Skin epidermis (tissue), 12 donors: ENCODE data around the gene CUX1.
A peak's percentile ranks its signal among the peaks of the same experiment; 100 is the strongest.

Experiments
- H3K27ac ChIP-seq, 21 experiments: fragments of 200-600 bp; sonication (generic) in 11 of 21; one replicate each; pipeline ENCODE4 v1.5.0; 2020; ENCODE audit warnings: mild to moderate bottlenecking in 3 of 21, inconsistent platforms in 2 of 21, moderate library complexity in 2 of 21
- H3K4me3 ChIP-seq, 7 experiments: fragments of 200-600 bp; sonication (generic) in 2 of 7; one replicate each; pipeline ENCODE4 v1.5.0; 2020; ENCODE audit warnings: inconsistent platforms in 2 of 7, mild to moderate bottlenecking in 2 of 7, moderate library complexity in 1 of 7

CUX1 gene

GRCh38 chr7:102072636-102073209, 255.3 kb downstream of the CUX1 start:
- H3K4me3 ChIP-seq = no peak overlapping the region
- H3K27ac ChIP-seq = no peak overlapping the region

DNA sequence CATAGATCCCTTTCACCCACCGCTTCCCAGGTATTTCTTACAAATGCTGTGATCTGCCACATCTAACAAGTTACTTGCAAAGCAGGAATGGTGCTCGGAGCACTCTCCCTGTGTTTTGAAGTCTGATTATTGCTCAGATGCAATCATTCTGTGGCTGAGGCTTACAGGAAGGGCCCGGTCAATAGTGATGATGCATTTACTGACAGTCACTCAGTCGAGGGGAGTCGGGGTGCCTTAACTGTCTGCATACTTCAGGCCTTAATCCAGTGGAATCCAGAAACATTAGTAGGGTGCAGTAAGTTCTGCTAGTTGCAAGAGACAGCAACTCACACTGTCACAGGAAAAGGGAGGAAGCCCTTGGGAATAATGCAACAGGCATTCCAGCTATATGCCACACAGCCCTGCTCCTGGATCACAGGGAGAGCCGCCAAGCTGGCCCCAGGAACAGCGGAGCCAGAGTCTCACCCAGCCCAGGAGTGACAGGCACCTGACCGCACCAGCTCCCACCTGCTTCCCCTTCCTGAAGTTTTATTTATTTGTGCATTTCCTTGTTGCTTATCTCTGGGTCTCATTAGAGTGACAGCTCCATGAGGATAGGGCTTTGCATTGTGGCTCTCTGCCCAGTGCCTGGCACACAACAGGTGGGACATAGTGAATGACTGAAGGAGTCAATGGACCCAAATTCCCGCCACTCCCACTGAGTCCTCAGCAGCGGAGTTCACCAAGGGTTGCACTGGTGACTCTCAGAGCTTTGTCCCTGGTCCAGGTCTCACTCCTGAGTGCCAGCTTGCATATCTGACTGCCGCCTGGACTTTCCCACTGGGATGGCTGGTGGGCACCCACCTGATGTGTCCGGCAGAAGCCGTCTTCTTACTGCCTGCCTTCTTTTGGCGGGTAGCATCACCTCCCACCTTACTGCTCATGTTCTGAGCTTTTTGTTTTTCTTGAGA, 256.8 kb downstream of the CUX1 start:
- Histone ChIP-seq H3K27ac (no peak overlapping the region), H3K4me3 (no peak overlapping the region)

- Histone ChIP-seq H3K27ac (no peak overlapping the region), H3K4me3 (no peak overlapping the region)
Observed at GRCh38 chr7:102075126-102075525, 257.7 kb downstream of the CUX1 start.

DNA sequence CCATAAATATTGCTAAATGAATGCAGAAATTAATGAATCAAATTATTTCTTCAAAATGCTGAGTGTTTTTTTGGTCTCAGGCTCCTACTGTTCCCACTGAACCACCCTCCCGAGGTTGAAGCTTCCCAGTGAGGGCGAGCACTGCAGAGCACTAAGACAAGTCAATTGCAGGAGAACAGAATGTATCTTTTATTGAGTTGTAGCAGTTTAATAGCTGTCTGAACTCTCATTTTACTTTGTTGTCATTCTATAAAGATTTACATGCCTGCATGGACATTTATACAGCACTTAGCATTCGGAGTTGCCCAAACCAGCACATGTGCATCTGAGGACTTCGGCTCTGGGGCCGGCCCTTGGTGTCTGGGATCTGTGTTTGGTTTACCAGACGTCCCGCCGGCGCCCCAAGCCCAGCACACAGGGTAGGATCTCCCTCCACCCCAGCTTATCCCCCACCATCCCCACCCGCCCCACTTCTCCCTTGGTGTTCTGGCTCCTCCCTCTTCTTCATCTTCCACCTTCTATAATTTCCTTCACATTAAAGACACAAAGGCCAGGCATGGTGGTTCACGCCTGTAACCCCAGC, 258.2 kb downstream of the CUX1 start:
- H3K27ac ChIP-seq = no peak overlapping the region
- H3K4me3 ChIP-seq = no peak overlapping the region

GRCh38 chr7:102077081-102077480, 259.7 kb downstream of the CUX1 start:
- no peak overlapping the region for H3K27ac ChIP-seq
- H3K4me3 ChIP-seq = no peak overlapping the region

GRCh38 chr7:102079140-102080018, 262.0 kb downstream of the CUX1 start:
- no peak overlapping the region for H3K4me3 ChIP-seq
- peak overlapping the region in 1 of 21 experiments; percentile 9 for H3K27ac ChIP-seq

DNA sequence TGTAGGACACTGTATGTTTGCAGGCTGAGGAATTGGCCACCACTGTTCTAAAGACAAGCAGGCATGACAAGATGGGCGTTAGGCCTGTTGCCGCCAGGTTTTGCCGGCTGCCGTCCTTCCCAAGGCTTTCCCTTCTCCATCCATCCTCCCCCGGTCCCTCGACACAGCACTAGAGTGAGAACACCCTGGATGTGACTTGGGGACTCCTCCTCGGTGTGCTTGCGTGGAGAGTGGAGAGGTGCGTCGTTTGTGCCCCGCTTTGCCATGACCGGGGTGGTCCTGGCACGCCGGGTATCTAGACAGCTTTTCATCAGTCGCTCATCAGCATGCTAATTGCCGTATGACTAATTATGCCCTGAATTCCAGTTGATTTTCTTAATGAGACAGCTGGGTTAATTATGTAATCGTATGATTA, 262.6 kb downstream of the CUX1 start:
- Histone ChIP-seq H3K27ac (peak overlapping the region in 1 of 21 experiments; percentile 9), H3K4me3 (no peak overlapping the region)

- Histone ChIP-seq H3K27ac (no peak overlapping the region), H3K4me3 (no peak overlapping the region)
Observed at GRCh38 chr7:102080434-102081243, 263.2 kb downstream of the CUX1 start.

DNA sequence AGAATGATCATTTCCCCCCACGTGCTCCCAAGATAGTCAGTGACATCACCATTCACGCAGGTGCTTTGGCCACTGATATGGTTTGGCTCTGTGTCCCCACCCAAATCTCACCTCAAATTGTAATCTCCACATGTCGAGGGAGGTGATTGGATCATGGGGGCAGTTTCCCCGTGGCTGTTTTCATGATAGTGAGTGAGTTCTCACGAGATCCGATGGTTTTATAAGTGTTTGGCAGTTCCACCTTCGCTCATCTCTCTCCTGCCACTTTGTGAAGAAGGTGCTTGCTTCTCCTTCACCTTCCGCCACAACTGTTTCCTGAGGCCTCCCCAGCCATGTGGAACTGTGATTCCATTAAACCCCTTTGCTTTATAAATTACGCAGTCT, 263.8 kb downstream of the CUX1 start:
- Histone ChIP-seq H3K4me3 (no peak overlapping the region), H3K27ac (no peak overlapping the region)

- no peak overlapping the region for H3K4me3 ChIP-seq
- no peak overlapping the region for H3K27ac ChIP-seq
Observed at GRCh38 chr7:102082693-102083368, 265.4 kb downstream of the CUX1 start.

DNA sequence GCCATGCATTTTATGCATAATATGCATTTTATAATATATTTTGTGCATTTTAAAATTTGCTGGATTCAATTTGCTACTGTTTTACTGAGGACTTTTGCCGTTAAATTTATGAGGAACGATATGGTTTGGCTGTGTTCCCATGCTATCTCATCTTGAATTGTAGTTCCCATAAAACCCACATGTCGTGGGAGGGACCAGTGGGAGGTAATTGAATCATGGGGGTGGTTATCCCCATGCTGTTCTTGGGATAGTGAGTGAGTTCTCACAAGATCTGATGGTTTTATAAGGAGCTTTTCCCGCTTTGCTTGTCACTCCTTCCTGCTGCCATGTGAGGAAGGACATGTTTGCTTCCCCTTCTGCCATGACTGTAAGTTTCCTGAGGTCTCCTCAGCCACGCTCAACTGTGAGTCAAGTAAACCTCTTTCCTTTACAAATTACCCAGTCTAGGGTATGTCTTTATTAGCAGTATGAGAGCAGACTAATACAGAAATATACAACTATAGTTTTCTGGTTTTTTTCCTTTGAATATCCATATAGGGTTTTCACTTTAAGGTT, 267.9 kb downstream of the CUX1 start:
- Histone ChIP-seq H3K4me3 (no peak overlapping the region), H3K27ac (no peak overlapping the region)

DNA sequence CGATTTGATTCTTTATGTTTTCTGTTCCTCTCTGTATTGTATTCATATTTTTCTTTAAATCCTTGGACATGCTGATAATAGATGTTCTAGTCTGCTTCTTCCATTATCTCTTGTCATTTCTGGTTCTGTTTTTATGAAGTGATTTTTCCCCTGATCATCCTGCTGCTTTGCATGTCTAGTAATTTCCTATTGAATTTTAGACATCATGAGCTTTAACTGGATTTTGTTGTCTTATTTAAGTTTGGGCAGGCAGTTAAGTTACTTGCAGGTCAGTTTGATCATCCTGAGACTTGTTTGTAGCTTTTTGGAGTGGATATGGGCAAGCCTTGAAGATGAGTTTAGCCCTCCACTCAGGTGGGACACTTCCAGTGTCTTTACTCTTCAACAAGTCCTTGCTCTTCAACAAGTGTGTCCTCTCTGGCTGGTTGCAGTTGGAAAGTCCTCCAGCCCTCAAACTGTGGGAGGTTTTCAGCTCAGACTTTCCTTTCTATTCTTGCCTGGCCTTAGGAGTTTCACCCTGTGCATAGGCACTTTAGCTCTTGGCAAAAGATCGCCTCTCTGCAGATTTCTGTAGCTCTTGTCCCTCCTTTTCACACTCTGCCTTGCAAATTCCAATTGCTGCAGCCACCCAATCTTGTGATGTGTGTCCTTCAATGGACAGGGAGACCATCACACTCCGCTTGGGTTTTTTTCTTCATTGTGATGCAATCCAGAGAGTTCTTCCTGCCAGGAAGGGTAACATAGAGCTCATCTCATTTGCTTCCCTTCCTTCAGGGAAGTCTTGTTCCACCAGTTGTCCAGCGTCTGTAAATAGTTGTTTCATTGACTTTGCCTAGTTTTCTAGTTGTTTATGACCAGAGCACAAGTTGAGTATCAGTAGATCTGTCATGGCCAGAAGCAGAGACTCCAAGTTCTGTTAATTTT, 272.0 kb downstream of the CUX1 start:
- Histone ChIP-seq H3K4me3 (no peak overlapping the region), H3K27ac (no peak overlapping the region)

GRCh38 chr7:102093599-102094315, 276.3 kb downstream of the CUX1 start:
- Histone ChIP-seq H3K27ac (peak overlapping the region in 3 of 21 experiments; percentile 5 to 25 (median 5)), H3K4me3 (no peak overlapping the region)

DNA sequence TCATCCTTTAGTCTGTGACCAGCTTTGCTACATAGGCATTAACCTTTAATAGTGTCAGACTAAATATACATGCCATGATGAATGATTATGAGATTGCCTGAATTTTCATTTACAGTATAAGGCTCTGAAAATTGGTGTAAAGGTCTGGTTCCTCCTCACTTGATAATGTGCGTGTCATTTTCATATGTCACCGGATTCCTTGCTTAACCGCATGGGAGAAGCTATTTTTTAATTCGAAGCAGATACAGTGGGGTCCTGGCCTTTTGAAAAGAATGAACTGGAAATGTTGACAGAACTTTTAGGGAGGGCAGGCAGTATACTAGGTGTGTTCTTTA, 276.9 kb downstream of the CUX1 start:
- Histone ChIP-seq H3K27ac (peak overlapping the region in 2 of 21 experiments; percentile 5 to 25), H3K4me3 (no peak overlapping the region)

DNA sequence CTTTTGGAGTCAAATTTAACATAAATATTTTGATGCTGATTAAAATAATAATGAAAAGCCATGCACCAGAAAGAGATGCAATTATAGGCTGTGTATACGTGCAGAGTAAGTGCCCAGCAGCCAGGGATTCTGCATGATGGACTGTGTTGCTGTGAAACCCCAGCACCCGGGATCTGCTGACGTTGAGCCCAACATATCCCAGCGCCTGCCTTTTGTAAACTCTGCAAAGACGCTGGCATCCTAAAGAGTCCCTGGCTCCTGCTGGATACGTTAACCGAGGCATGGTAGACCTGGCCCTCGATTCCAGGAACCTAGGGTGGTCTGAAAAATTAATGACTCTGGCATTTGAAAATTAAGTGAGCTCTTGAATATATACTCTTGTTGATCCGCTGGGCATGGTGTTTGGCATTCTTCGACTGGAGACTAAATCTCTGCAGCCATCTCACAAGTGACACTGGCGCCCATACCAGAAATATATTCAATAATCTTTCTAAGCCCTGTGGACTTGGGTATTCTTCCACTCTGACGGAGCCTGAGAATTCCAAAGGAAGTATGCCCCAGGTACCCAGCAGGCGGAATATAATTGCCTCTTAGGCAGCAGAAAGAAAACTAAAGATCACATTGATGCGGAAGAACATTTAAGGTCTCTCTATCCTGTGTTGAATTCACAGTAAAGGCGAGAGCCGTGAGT, 278.0 kb downstream of the CUX1 start:
- Histone ChIP-seq H3K4me3 (no peak overlapping the region), H3K27ac (no peak overlapping the region)

GRCh38 chr7:102096012-102096332, 278.5 kb downstream of the CUX1 start:
- H3K27ac ChIP-seq = no peak overlapping the region
- H3K4me3 ChIP-seq = no peak overlapping the region
